Measurements from ENCODE around the gene EXOC6. TPM values are rescaled to one million over a fixed set of nuclear protein-coding genes. Genes with fewer than 3 reads are reported as not detected.

The EXOC6 gene
- total RNA-seq, 1 experiment from 2014 or later: 9.3 TPM

DNA sequence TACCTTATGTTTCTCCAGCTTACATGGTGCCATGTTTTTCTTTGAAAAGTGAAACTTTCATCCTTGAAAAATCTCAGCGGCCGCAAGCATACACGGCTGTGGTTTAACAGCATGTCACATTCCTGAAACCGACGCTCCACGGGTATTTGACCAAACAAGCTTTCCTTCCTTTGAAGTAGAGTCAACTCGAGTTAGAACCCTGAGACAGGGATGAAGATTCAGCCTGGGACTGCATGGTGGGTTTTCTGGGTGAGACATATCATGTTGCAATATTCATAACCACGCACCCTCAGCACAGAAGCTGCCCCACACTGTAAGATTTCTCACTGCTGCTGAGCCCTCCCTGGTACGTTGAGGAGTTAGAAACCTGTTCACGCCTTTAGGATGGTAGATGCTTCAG is 233.5 kb downstream of the EXOC6 start:
- ChIA-PET POLR2A (ENCODE audit: unreplicated experiment) (no interaction called here), CTCF (no interaction called here)
- Histone ChIP-seq H3K79me2 (ENCODE audit: low read depth) (no peaks in the 10 kb centered on the region), H3K36me3 (ENCODE audit: low read depth) (no peaks in the 10 kb centered on the region), H4K20me1 (ENCODE audit: insufficient read depth) (no peaks in the 10 kb centered on the region), H3K27me3 (ENCODE audit: insufficient read depth, low read depth) (no peaks in the 10 kb centered on the region), H3K4me1 (replicated peaks; ENCODE audit: insufficient read depth) (no peaks in the 10 kb centered on the region; the same call in 1 of the 2 replicates), H3K4me3 (no peak overlapping the region), H3K27ac (no peak overlapping the region), H3K4me2 (no peak overlapping the region), H3K9me3 (ENCODE audit: insufficient read depth, low read depth) (no peaks in the 10 kb centered on the region), H2AFZ (no peak overlapping the region), H3K9me2 (ENCODE audit: insufficient read depth) (no peaks in the 10 kb centered on the region), H3F3A (ENCODE audit: insufficient read depth, low read depth) (no peaks in the 10 kb centered on the region)
- TF ChIP-seq, protein P1, sequence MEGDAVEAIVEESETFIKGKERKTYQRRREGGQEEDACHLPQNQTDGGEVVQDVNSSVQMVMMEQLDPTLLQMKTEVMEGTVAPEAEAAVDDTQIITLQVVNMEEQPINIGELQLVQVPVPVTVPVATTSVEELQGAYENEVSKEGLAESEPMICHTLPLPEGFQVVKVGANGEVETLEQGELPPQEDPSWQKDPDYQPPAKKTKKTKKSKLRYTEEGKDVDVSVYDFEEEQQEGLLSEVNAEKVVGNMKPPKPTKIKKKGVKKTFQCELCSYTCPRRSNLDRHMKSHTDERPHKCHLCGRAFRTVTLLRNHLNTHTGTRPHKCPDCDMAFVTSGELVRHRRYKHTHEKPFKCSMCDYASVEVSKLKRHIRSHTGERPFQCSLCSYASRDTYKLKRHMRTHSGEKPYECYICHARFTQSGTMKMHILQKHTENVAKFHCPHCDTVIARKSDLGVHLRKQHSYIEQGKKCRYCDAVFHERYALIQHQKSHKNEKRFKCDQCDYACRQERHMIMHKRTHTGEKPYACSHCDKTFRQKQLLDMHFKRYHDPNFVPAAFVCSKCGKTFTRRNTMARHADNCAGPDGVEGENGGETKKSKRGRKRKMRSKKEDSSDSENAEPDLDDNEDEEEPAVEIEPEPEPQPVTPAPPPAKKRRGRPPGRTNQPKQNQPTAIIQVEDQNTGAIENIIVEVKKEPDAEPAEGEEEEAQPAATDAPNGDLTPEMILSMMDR (conservative IDR thresholded peaks at IDR 0.05): no peak
- TF ChIP-seq EZH2 (IDR thresholded peaks at IDR 0.05; ENCODE audit: low read depth): no peak
- intact Hi-C loops (cut with micrococcal nuclease; ENCODE audit: unreplicated experiment): loop anchor here (5.0 kb wide), 1 partner anchor 275 kb away; no protein-coding TSS in a partner anchor
- BruUV-seq (replicated peaks): no TSS peak
- DNase-seq: no peak

GRCh38 chr10:93083743-93084539 is 235.6 kb downstream of the EXOC6 start:
- Histone ChIP-seq H3K27me3 (ENCODE audit: insufficient read depth, low read depth) (no peaks in the 10 kb centered on the region), H3K79me2 (ENCODE audit: low read depth) (no peaks in the 10 kb centered on the region), H3K36me3 (ENCODE audit: low read depth) (no peaks in the 10 kb centered on the region), H3F3A (ENCODE audit: insufficient read depth, low read depth) (no peaks in the 10 kb centered on the region), H3K9me3 (ENCODE audit: insufficient read depth, low read depth) (no peaks in the 10 kb centered on the region), H3K4me2 (no peak overlapping the region), H3K27ac (no peak overlapping the region), H2AFZ (no peak overlapping the region), H3K4me3 (no peak overlapping the region), H3K9me2 (ENCODE audit: insufficient read depth) (no peaks in the 10 kb centered on the region), H3K4me1 (replicated peaks; ENCODE audit: insufficient read depth) (no peaks in the 10 kb centered on the region; the same call in 1 of the 2 replicates), H4K20me1 (ENCODE audit: insufficient read depth) (no peaks in the 10 kb centered on the region)
- DNase-seq: no peak
- intact Hi-C loops (cut with micrococcal nuclease; ENCODE audit: unreplicated experiment): loop anchor here (5.0 kb wide), 1 partner anchor 273 kb away; no protein-coding TSS in a partner anchor
- POLR2A ChIA-PET (ENCODE audit: unreplicated experiment): no interaction called here
- CTCF ChIA-PET: no interaction called here
- no TSS peak for BruUV-seq (replicated peaks)
- no peak for TF ChIP-seq EZH2 (IDR thresholded peaks at IDR 0.05; ENCODE audit: low read depth)
- TF ChIP-seq, protein P1 (conservative IDR thresholded peaks at IDR 0.05): no peak

DNA sequence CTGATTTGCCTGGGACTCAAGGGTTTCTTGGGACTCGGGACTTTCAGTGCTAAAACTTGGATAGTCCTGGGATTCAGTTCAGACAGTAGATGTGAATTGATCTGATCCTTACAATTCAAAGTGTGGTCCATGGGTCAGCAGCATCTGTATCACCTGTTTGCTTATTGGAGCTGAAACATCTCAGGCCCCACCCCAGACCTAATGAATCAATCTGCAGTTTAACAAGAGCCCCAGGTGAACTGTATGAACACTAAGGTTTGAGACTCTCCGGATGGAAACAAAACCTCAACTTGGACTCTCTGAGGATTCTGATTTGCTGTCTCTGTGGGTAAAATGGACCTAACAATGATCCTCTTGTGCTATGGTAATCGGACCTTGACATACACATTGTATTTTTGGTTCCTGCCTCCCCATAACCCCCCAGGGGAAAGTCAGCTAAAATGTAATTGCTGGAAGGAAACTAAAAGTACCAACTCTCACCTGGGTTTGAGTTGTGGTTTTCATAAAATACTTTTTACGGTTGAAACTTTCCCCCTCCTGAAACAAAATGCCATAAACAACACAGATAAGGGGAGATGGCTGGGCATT is 237.0 kb downstream of the EXOC6 start:
- POLR2A ChIA-PET (ENCODE audit: unreplicated experiment): no interaction called here
- Histone ChIP-seq H4K20me1 (ENCODE audit: insufficient read depth) (no peaks in the 10 kb centered on the region), H3K4me3 (no peak overlapping the region), H3K4me1 (replicated peaks; ENCODE audit: insufficient read depth) (no peaks in the 10 kb centered on the region; the same call in 1 of the 2 replicates), H3K36me3 (ENCODE audit: low read depth) (no peaks in the 10 kb centered on the region), H2AFZ (no peak overlapping the region), H3K4me2 (no peak overlapping the region), H3K9me2 (ENCODE audit: insufficient read depth) (no peaks in the 10 kb centered on the region), H3K79me2 (ENCODE audit: low read depth) (no peaks in the 10 kb centered on the region), H3F3A (ENCODE audit: insufficient read depth, low read depth) (no peaks in the 10 kb centered on the region), H3K9me3 (ENCODE audit: insufficient read depth, low read depth) (no peaks in the 10 kb centered on the region), H3K27me3 (ENCODE audit: insufficient read depth, low read depth) (no peaks in the 10 kb centered on the region), H3K27ac (no peak overlapping the region)
- BruUV-seq (replicated peaks): no TSS peak
- intact Hi-C loops (cut with micrococcal nuclease; ENCODE audit: unreplicated experiment): no loop called here
- DNase-seq: no peak
- CTCF ChIA-PET: no interaction called here
- TF ChIP-seq, protein P1 (conservative IDR thresholded peaks at IDR 0.05): no peak
- no peak for TF ChIP-seq EZH2 (IDR thresholded peaks at IDR 0.05; ENCODE audit: low read depth)

Data from PC-9 (cell line).